Fibroblast of lung (primary cell): Measurements from ENCODE around the gene TMEM183A.

ENCODE experiments used
- CTCF ChIP-seq, 2 donors: IDR thresholded peaks in 1 of 2; conservative IDR thresholded peaks in 1 of 2; 1 replicate in 1 of 2; 2 replicates in 1 of 2; pipeline ENCODE4 v1.5.1; 2011 to 2012; ENCODE audit warnings: low read length in 2 of 2, control low read depth in 1 of 2, inconsistent platforms in 1 of 2, low read depth in 1 of 2, mild to moderate bottlenecking in 1 of 2
- EZH2 ChIP-seq: IDR thresholded peaks from 2 replicates; pipeline ENCODE4 v1.5.1; 2012; ENCODE audit warnings: low read length, control low read depth, mild to moderate bottlenecking; ENCODE audit errors: missing control alignments

- TF ChIP-seq CTCF (conservative IDR thresholded peaks at IDR 0.05 in 1 of 2, IDR thresholded peaks at IDR 0.05 in 1 of 2; ENCODE audit: low read depth in 1 of 2, low read length in 2 of 2), result no peak
- no peak for TF ChIP-seq EZH2
Measured at GRCh38 chr1:203017692-203018091, 10.5 kb downstream of the TMEM183A start.
